ENCODE results near the gene C17orf58. TPM values are rescaled to one million over a fixed set of nuclear protein-coding genes. Genes with fewer than 3 reads are reported as not detected.

The C17orf58 gene
- total and polyA plus RNA-seq, 2 donors (not counting 1 experiment from before 2014, with no cell fraction given), result 1.0 to 2.8 TPM

DNA sequence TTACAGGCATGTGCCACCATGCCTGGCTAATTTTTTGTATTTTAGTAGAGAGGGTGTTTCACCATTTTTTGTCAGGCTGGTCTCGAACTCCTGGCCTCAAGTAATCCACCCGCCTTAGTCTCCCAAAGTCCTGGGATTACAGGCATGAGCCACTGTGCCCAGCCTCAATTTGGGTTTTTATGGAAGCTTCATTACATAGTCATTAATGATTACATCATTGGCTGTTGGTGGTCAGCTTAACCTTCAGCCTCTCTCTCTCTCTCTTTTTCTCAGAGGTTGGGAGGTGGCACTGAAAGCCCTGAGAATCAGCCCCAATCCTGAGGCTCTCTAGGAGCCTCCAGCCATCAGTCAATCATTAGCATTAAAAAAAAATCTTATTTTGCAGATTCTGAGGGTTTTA lies 45.3 kb downstream of the C17orf58 start:
- H3K27me3 Mint-ChIP-seq, result no peaks in the 10 kb centered on the region
- no peak for TF ChIP-seq EZH2 (IDR thresholded peaks at IDR 0.05; ENCODE audit: borderline replicate concordance, insufficient read depth, low read depth, low read length, poor library complexity, severe bottlenecking)
- TF ChIP-seq, protein P1, sequence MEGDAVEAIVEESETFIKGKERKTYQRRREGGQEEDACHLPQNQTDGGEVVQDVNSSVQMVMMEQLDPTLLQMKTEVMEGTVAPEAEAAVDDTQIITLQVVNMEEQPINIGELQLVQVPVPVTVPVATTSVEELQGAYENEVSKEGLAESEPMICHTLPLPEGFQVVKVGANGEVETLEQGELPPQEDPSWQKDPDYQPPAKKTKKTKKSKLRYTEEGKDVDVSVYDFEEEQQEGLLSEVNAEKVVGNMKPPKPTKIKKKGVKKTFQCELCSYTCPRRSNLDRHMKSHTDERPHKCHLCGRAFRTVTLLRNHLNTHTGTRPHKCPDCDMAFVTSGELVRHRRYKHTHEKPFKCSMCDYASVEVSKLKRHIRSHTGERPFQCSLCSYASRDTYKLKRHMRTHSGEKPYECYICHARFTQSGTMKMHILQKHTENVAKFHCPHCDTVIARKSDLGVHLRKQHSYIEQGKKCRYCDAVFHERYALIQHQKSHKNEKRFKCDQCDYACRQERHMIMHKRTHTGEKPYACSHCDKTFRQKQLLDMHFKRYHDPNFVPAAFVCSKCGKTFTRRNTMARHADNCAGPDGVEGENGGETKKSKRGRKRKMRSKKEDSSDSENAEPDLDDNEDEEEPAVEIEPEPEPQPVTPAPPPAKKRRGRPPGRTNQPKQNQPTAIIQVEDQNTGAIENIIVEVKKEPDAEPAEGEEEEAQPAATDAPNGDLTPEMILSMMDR (IDR thresholded peaks at IDR 0.05), result no peak
- 100% methylated on average over 1 of the region's 2 CpGs for WGBS (ENCODE audit: insufficient coverage)

DNA sequence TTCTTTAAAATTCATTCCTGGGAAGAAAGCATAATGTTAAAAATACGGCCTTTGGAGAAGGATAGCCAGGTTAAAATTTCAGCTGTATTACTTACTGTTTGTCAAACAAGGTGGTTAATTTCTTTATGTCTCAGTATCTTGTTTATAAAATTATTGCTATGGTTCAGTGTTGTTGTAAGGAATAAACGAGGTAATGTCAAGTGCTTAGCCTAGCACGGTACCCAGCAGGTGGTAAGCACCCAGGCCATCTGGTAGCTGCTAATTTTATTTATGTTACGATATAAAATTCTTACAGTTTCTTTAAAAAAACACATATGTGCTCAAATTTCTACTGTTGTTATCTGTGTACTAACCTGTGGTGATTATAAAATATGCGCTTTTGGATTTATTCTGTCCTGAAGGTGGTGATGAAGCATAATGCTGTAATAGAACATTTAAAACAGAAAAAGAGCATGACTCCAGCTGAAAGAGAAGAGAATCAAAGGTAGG lies 48.9 kb downstream of the C17orf58 start:
- WGBS (ENCODE audit: insufficient coverage), result no CpG with 5 or more reads among the region's 5 CpGs
- Mint-ChIP-seq H3K27me3 (no peaks in the 10 kb centered on the region), H3K9me3 (ENCODE audit: insufficient read depth) (no peaks in the 10 kb centered on the region), H3K4me3 (no peak overlapping the region), H3K4me1 (no peaks in the 10 kb centered on the region), H3K27ac (no peak overlapping the region)
- H3K27ac ChIP-seq (ENCODE audit: low read length in 2 of 2), result no peak overlapping the region
- ChIA-PET POLR2A (interaction anchor here (0.6 kb wide), 1 partner anchor 56 kb away, joined by 3 read pairs; no protein-coding TSS in a partner anchor), CTCF (interaction anchor here (0.6 to 1.7 kb wide), 6 partner anchors 9 to 515 kb away, joined by 3 to 4 read pairs (median 3); no protein-coding TSS in a partner anchor)
- no peak for TF ChIP-seq EZH2 (IDR thresholded peaks at IDR 0.05; ENCODE audit: borderline replicate concordance, insufficient read depth, low read depth, low read length, poor library complexity, severe bottlenecking)
- TF ChIP-seq, protein P1 (IDR thresholded peaks at IDR 0.05), result no peak
- no peaks in the 10 kb centered on the region for H3K4me1 ChIP-seq (ENCODE audit: control insufficient read depth in 2 of 2, insufficient read depth in 2 of 2, low read length in 2 of 2)
- no peak overlapping the region for H3K4me3 ChIP-seq (ENCODE audit: control extremely low read depth in 1 of 5, extremely low read depth in 1 of 5, insufficient read depth in 1 of 5, low read depth in 2 of 5, low read length in 4 of 5)
- intact Hi-C loops (cut with micrococcal nuclease), result loop anchor here (10.0 kb wide), 1 partner anchor 63 kb away; no protein-coding TSS in a partner anchor
- H2AFZ ChIP-seq (ENCODE audit: insufficient read depth, low read depth, low read length, poor library complexity, severe bottlenecking), result no peak overlapping the region
- no peaks in the 10 kb centered on the region for H3K27me3 ChIP-seq (replicated peaks in 1 of 4; ENCODE audit: control extremely low read depth in 1 of 4, control insufficient read depth in 3 of 4, insufficient read depth in 4 of 4, low read length in 3 of 4)
- H3K36me3 ChIP-seq (replicated peaks in 1 of 2; ENCODE audit: control extremely low read depth in 1 of 2, control insufficient read depth in 1 of 2, extremely low read depth in 1 of 2, insufficient read depth in 2 of 2, low read length in 1 of 2), result peaks cover 4 to 74% of the 10 kb centered on the region in 2 experiments
- no peak overlapping the region for H3K9ac ChIP-seq (ENCODE audit: low read length)
- no peak overlapping the region for H3K4me2 ChIP-seq (replicated peaks; ENCODE audit: low read depth, low read length, poor library complexity, severe bottlenecking)
- H3K79me2 ChIP-seq (ENCODE audit: control insufficient read depth, insufficient read depth, low read length), result no peaks in the 10 kb centered on the region
- no peak for DNase-seq
- no peaks in the 10 kb centered on the region for H3K9me3 ChIP-seq (ENCODE audit: control extremely low read depth in 1 of 3, control insufficient read depth in 2 of 3, insufficient read depth in 1 of 3, low read length in 2 of 3)
- ATAC-seq (ENCODE audit: low read depth), result no peak
- H4K20me1 ChIP-seq (ENCODE audit: control insufficient read depth, insufficient read depth, low read length, poor library complexity, severe bottlenecking), result no peaks in the 10 kb centered on the region

More for the DNA sequence above, 45.3 kb downstream of the C17orf58 start:
- ChIA-PET CTCF (interaction anchor here (0.8 kb wide), 1 partner anchor 13 kb away, joined by 3 read pairs; no protein-coding TSS in a partner anchor), POLR2A (no interaction called here)
- no peak overlapping the region for H3K27ac Mint-ChIP-seq
- ATAC-seq (ENCODE audit: low read depth), result no peak
- intact Hi-C loops (cut with micrococcal nuclease), result no loop called here
- Histone ChIP-seq H3K36me3 (replicated peaks in 1 of 2; ENCODE audit: control extremely low read depth in 1 of 2, control insufficient read depth in 1 of 2, extremely low read depth in 1 of 2, insufficient read depth in 2 of 2, low read length in 1 of 2) (peaks cover 6 to 62% of the 10 kb centered on the region in 2 experiments), H2AFZ (ENCODE audit: insufficient read depth, low read depth, low read length, poor library complexity, severe bottlenecking) (no peak overlapping the region), H3K27ac (ENCODE audit: low read length in 2 of 2) (no peak overlapping the region), H3K27me3 (replicated peaks in 1 of 4; ENCODE audit: control extremely low read depth in 1 of 4, control insufficient read depth in 3 of 4, insufficient read depth in 4 of 4, low read length in 3 of 4) (no peaks in the 10 kb centered on the region), H3K4me2 (replicated peaks; ENCODE audit: low read depth, low read length, poor library complexity, severe bottlenecking) (no peak overlapping the region), H4K20me1 (ENCODE audit: control insufficient read depth, insufficient read depth, low read length, poor library complexity, severe bottlenecking) (no peaks in the 10 kb centered on the region), H3K79me2 (ENCODE audit: control insufficient read depth, insufficient read depth, low read length) (no peaks in the 10 kb centered on the region), H3K9ac (ENCODE audit: low read length) (no peak overlapping the region), H3K4me3 (ENCODE audit: control extremely low read depth in 1 of 5, extremely low read depth in 1 of 5, insufficient read depth in 1 of 5, low read depth in 2 of 5, low read length in 4 of 5) (no peak overlapping the region), H3K4me1 (ENCODE audit: control insufficient read depth in 2 of 2, insufficient read depth in 2 of 2, low read length in 2 of 2) (no peaks in the 10 kb centered on the region), H3K9me3 (ENCODE audit: control extremely low read depth in 1 of 3, control insufficient read depth in 2 of 3, insufficient read depth in 1 of 3, low read length in 2 of 3) (no peaks in the 10 kb centered on the region)
- no peaks in the 10 kb centered on the region for H3K4me1 Mint-ChIP-seq
- no peak overlapping the region for H3K4me3 Mint-ChIP-seq
- DNase-seq, result no peak
- H3K9me3 Mint-ChIP-seq (ENCODE audit: insufficient read depth), result no peaks in the 10 kb centered on the region

Data from B cell (primary cell).